Measurements from ENCODE around the gene POLR2E. TPM values are rescaled to one million over a fixed set of nuclear protein-coding genes. Genes with fewer than 3 reads are reported as not detected.

The POLR2E gene
- polyA plus RNA-seq, 3 donors, result 162 to 168 (median 165) TPM

- DNase-seq, result no peak
Measured at GRCh38 chr19:1053176-1054101, 41.7 kb downstream of the POLR2E start.

- no peak for DNase-seq
Measured at GRCh38 chr19:1052349-1052975, 42.7 kb downstream of the POLR2E start.

- DNase-seq, result no peak
Measured at GRCh38 chr19:1051791-1052190, 43.4 kb downstream of the POLR2E start.

GRCh38 chr19:1050989-1051788 lies 44.0 kb downstream of the POLR2E start:
- DNase-seq, result no peak

- DNase-seq, result no peak
Measured at GRCh38 chr19:1049800-1050199, 45.4 kb downstream of the POLR2E start.

- no peak for DNase-seq
Measured at GRCh38 chr19:1049106-1049505, 46.1 kb downstream of the POLR2E start.

- no peak for DNase-seq
Measured at GRCh38 chr19:1047696-1048147, 47.5 kb downstream of the POLR2E start.

- DNase-seq, result no peak
Measured at GRCh38 chr19:1046836-1047695, 48.1 kb downstream of the POLR2E start.

- no peak for DNase-seq
Measured at GRCh38 chr19:1046117-1046626, 49.0 kb downstream of the POLR2E start.

- DNase-seq, result no peak
Measured at GRCh38 chr19:1045247-1045603, 50.0 kb downstream of the POLR2E start.

GRCh38 chr19:1042689-1043511 lies 52.3 kb downstream of the POLR2E start:
- no peak for DNase-seq

GRCh38 chr19:1041835-1042685 lies 53.1 kb downstream of the POLR2E start:
- no peak for DNase-seq

GRCh38 chr19:1041272-1041834 lies 53.8 kb downstream of the POLR2E start:
- no peak for DNase-seq

GRCh38 chr19:1040476-1041271 lies 54.5 kb downstream of the POLR2E start:
- peak; percentile 86 for DNase-seq

- DNase-seq, result peak; percentile 96
Measured at GRCh38 chr19:1039646-1040475, 55.3 kb downstream of the POLR2E start, which contains the start of gene ABCA7. Gene ABCA7, plus strand, starts transcription at chr19:1040107. Its CDS starts 1,255 bp downstream, at chr19:1041362.

- no peak for DNase-seq
Measured at GRCh38 chr19:1038978-1039645, 56.1 kb downstream of the POLR2E start.
